Stimulated activated CD8-positive, alpha-beta memory T cell treated with anti-CD3 and anti-CD28 coated beads, Interleukin-7, amount 100 ng/mL, for 24 hours (primary cell): ENCODE measurements around the gene FAM193B.
"Not testable (repeated sequence)": the region's sequence is repeated elsewhere in the genome, so short reads cannot be mapped to it uniquely, and the experiment has no call there.

Source experiments
- DNase-seq: peaks from one replicate; pipeline ENCODE4 v3.0.0-alpha.2; 2020; ENCODE audit warnings: low read depth

The FAM193B gene

DNA sequence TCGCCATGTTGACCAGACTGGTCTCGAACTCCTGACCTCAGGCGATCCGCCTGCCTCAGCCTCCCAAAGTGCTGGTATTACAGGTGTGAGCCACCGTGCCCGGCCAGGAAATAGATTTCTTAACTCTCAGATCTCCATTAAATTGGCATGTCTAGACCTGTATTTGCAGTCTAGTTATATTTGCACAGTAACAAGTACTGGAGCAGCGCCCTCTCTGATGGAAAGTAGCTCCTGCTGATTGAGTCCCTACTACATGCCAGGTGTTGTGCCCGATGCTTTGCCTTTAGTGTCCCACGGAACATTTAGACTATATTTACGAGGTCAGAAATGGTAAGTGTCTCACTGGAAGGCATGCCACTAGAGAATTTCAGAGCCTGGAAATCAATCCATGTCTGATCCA is 21.8 kb upstream of the FAM193B start:
- no peak for DNase-seq

DNA sequence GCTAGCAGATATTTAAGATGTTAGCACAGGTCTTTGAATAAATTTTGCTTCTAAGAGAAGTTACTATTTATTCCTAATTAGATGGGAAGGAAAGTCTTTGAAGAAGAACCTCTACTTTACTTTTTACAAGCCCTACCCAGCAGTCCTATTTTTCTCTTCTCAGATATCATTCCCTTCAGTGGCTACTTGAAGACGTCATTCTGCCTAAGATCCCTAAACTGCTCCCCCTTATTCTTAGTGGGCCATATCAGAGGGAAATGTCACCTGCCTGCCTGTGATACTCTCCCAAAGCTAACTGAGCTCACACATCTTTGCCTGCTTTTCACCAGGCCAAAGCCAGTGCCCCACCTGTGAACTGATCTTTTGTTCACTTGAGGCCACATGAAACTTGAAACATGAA is 21.1 kb upstream of the FAM193B start:
- DNase-seq = no peak

DNA sequence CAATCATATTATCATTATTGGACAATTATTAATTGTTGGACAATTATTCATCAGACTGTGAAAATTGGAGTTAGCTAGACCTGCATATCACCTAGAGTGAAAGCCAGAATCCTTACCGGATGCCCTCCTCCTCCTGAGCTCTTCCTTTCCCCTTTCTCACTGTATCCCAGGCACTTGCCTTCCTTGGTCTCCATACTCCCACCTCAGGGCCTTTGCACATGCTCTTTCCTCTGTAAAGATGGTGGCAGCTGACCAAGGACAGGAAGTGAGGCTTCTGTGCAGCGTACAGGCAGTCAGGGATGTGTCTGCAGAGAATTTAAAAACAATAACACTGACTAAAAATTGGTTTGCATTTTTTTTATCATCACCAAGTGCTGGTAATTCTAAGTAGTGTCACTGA is 15.5 kb upstream of the FAM193B start:
- no peak for DNase-seq

DNA sequence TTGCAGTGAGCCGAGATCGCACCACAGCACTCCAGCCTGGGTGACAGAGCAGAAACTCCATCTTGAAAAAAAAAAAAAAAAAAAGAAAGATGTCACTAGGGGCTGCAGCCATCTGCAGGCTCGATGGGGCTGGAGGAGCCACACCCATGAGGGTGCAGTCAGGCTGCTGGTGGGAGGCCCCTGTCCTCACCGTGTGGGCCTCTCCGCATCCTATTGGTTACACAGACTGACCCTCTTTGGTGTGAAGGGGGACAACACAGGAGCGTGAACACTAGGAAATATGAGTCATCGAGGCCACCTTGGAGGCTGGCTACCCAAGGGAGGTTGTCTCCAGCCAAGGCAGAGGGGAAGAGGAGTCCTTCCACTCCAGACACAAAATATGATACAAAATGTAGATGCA is 14.0 kb upstream of the FAM193B start:
- no peak for DNase-seq

DNA sequence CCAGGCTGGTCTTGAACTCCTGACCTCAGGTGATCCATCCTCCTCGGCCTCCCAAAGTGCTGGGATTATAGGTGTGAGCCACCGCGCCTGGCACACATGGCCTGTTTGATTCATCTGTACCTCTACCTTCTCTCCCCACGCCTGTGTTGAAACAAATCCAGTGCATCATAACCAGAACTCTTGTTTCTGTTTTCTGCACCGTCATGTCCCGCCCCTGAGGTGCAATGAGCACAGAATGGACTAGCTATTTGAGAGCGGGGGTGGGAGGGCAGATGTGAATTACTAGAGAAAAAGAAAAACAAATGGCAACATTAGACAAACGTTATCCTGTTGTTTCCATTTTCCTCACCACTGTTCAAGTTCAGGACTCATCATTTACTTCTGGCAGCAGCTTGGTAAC is 10.7 kb upstream of the FAM193B start:
- DNase-seq = no peak

DNA sequence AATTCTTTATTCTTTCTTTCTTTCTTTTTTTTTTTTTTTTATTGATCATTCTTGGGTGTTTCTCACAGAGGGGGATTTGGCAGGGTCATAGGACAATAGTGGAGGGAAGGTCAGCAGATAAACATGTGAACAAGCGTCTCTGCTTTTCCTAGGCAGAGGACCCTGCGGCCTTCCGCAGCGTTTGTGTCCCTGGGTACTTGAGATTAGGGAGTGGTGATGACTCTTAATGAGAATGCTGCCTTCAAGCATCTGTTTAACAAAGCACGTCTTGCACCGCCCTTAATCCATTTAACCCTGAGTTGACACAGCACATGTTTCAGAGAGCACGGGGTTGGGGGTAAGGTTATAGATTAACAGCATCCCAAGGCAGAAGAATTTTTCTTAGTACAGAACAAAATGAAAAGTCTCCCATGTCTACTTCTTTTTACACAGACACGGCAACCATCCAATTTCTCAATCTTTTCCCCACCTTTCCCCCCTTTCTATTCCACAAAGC is 5.1 kb upstream of the FAM193B start:
- not testable (repeated sequence) for DNase-seq

DNA sequence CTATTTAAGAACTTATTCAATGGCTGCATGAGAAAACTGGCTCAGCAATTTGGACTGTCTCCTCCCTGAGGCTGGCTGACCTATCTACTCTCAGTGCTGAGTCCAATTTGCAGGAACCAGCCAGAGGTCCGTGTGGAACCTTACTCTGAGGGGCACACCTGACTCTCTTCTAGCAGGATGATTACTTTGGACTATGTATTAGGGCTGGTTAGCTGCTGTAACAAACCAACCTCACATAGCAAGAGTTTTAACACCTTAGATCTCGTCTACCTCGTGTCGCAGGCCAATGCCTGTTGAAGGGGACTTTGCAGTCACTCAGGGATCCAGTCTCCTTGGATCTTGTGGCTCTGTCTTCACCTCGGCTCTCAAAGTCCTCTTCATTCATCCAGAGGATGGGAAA is 3.4 kb upstream of the FAM193B start:
- no peak for DNase-seq

DNA sequence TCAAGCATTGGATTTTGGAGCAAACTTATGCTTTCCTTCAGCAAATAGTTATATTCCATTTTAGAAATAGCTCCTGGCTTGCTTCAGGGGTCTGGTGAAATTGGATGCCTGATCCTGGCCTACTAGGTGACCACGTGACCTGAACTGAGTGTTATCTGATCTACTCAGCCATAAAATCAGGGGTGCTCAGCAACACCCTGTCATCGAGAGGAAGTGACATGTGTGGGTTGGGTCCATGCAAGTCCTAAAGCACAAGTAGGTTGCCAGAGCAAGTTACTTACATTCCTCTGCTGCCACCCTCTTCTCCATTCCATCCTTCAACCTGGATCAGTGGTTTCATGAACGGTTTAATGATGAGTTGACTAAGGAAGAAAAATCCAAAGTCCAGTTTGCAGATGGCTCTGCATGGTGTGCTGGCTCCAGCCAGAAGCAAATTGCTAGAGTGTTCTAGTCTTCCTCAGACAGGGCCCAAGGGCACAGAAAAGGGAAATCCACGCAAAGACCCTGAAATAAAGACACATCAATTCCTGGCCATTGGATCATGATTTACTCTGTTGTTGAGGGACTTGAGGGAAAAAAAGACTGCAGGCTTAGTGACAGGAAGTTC is 2.8 kb upstream of the FAM193B start:
- no peak for DNase-seq

DNA sequence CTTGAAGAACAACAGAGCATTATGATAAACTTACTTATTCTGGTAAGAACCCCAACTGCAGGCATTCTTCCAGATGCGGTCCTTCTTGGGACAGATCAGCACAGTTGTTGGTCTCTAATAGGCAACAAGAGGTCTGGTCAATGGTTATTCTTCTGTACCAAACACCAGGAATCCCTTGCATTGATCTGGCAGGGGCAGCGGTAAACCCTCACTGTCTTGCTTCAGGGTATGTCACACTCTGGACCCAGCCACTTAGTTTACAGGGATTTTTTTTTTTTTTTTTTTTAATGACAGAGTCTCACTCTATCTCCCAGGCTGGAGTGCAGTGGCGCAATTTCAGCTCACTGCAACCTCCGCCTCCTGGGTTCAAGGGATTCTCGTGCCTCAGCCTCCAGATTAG is 1.3 kb upstream of the FAM193B start:
- DNase-seq = no peak

DNA sequence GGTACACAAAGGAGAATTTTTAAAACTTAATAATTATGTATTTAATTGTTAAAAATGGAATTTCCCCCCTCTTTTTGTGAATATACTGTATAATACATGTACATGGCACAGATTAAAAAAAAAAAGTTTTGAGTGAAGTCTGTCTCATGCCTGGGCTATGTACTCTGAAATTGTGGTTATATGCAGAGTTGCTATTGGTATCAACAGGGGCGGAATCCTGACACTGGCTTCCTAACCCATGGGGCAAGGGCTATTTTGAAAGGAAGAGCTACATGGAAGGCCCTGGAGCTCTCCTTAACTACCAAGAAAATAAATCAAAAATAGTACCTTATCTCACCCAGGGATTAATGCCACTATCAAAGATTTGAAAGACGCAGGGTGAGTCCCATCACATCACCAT is 865 bp upstream of the FAM193B start:
- DNase-seq = no peak

DNA sequence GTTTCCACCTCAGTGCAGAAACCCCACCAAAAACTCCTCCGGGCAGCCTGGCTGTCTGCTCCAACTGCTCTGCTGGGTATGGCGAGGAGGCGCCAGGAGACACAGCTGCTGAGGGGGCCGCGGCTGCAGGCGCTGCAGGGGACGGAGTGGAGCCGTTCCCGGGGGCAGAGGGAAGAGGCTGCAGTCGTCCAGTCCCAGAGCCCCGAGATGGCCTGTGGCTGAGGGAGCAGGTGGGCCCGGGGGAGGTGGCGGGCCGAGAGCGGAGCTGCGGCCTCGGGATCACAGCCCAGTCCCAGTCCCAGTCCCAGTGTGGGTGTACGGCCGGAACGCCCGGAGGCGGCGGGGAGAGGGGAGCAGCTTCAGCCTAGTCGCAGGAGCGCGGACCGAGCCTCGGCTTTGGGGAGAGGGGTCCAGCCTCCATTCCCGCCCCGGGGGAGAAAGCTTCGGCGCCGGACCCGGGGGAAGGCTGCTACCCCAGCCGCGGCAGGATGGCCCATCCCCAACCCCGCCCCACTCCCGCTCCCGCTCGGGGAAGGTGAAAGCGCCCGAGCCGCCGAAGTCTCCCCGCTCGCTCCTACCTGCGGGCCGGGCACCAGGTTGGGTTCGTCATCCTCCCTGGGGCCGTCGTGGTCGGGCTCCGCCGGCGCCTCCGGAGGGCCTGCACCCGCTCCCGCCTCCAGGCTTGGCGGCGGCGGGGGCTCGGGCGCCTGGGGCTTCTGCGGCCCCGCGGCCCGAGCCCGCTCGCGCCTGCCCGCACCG is 513 bp downstream of the FAM193B start:
- DNase-seq = peak; percentile 15

DNA sequence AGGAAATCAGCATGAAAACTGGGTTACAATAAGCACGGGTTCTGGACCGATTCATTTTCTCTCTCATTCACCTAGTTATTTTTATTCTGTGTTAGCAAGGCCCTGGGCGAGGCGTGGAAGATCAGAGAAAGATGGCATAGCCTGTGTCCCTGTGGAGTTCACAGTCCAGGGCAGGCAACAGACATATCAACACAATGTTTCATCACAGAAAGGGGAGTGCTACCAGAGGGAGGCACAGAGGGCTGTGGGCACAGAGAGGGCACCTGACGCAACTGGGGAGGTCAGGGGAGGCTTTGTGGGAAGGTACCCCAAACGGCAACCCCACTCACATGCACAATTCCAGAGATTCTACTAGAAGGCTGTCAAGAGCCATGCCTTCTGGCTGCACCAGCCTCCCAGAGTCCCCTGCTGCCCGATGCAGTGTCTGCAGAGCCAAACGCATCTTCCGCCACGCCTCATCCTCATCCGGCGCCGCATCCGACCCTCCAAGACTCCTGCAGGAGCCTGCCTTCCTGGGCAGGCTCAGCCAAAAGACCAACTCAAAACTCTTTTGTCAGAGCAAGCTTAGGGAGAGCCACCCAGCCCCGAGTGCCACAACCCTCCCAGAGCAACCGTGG is 1.4 kb downstream of the FAM193B start:
- DNase-seq = no peak

DNA sequence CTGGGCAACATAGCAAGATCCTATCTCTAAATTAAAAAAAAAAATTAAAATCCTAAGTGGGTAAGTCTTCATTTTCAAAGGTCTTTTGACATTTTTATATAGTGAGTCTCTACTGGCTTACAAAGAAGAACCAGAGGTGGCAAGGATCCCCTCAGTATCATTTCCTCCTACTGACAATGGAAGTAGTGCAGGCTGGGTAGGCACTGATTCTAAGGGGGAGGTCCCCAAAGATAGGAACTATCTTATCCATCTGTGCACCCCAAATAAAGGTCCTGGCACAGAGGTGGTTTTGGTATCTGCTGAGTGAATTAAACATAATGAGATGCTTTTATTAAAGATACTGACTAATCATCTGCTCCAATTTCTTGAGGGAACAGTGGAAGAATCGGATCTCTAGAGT is 4.2 kb downstream of the FAM193B start:
- no peak for DNase-seq

DNA sequence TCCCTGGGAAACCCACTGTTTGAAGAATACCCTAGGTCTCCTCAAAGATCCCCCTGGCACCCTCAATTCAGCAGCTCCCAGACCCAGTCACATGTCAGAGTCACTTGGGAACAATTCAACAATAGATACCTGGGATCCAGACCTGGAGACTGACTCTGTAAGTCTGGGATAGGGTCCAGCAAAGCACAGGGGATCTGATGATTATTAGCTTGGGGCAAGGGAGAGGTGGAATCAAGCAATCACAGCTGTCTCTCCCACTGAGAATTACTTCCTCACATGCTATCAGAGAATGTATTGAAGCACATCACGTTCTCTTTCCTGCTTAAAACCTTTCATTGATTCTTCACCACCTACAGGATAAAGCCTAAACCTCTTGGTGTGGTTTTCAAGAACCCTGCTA is 5.9 kb downstream of the FAM193B start:
- DNase-seq = no peak

DNA sequence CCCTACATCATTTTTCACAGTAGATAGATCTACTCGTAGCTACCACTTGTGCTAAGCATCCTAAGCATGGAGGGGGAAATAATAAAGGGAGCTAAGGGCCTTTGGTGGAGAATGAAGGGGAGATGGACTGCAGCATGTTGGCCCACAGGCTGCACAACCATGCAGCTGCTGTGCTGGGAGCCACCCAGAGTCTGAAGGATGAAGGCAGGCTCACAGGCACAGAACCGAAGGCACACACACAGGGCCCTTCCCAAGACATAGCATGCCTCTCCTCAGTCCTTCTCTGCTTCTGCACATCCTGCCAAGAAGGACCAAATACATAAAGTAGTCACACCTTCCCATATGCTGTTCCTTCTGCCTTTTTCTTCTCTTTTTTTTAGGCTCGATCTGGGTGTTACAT is 6.6 kb downstream of the FAM193B start:
- no peak for DNase-seq

DNA sequence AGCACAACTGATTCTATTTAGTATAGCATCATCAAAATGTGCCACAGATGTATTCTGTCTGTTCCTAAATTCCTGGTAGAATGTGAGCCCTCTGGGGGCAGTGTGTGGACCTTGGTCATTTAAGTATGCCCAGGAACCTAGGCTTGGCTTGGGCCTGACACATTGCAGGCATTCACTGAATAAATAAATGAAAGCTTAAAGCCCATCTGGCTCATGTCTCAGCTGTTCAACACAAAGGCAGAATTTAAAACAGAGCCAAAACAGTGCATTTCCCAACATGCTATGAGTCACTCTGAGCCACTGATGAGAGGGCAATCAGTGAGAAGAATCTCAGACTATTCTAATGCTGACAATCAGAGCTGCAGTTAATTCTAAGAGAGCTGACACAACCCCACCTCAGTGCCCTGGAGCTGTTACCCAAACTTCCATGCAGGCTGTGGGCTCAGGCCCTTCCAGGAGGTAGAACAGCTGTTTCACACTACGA is 8.1 kb downstream of the FAM193B start:
- no peak for DNase-seq

DNA sequence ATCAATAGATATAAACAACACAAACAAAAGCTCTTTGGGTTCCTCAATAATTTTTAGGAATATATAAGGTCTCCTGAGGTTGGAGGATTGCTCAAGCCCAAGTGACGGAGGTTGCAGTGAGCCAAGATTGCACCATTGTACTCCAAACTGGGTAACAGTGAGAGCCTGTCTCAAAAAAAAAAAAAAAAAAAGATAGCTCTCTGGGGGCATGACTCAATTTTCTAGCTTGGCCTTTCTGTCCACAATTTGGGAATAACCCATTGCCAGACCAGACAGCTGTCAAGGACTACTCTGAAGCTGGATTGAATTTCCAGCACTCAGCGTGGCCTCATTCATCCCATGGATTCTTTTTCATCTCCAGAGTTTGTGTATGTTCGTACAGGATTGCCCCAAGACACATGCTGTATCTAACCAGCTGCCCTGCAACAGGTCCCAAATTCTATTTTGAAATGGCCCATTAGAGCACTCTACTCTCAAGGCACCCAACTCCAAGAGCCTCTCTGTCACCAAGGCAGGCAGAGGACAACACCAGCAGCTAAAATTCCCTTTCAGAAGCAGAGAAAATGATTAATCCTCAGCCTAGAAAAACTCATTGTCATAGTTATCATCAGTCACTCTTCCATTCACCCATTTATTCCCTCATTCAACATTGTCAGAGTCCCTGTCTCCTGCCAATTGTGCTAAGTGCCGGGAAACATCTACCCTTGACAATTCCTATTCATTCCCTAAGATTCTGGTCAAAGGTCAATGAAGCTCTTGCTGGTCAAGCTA is 8.7 kb downstream of the FAM193B start:
- no peak for DNase-seq

DNA sequence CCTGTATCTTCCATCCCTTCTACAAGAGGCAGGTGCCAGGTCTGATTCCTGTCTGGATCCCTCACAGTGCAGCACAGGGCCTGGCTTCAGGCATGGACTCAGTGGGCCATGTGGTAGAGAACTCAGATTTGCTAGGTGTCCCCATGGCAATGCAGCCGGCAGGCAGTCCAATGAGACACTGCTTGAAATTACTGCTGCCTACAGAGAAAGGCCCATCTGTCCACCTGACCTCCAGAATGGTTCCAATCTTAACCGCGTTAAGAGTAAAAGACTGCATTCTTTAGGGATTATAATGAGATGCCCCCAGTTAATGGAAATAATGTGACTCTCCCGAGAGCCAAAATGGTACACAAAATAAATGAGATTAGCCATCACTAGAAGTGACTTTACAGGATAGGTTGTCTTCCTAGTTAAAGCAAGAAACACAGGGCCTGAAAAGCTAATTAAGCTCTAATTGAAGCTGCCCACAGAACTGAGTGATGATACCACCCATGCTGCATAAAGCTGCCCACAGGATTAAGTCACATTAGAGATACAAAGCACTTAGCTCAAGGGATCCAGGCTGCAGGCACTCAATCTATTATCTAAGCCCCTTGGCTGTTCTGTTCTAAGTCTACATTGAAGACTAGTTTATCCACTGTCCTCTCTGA is 11.4 kb downstream of the FAM193B start:
- DNase-seq = no peak

DNA sequence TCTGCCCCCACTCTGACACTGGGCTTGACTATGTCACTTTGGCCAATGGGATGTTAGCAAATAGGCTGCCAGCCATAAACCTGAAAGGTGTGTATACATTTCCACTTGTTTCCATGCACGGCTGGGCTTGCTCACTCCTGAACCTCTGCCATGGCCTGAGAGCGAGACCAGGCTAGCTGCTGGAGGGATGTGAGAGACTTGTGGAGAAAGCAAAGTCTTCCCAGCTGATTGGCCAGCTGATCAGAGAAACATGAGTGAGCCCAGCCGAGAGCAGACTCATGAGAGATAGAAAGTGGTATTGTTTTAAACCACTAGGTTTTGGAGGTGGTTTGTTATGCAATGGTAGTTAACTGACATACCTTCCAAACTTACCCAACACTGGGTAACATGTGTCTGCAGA is 13.9 kb downstream of the FAM193B start:
- no peak for DNase-seq

DNA sequence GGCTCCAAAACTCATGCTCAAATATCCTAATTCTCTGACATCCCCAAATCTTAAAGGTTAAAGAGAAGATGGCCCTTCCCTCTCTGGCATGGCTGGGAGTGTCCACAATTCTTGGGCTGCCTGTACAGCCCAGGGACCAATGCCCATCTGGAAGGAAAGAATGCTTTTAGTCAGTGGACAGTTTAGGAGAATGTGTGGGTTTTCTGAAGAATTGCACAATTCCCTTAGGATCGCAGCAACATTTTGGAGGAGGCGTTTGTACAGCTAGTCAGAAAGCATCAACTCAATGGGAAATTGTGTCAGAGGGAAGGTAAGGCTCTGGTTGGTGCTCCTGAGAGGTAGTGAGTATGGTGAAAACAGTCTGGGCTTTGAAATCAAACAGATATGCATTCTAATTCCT is 15.0 kb downstream of the FAM193B start:
- DNase-seq = no peak

DNA sequence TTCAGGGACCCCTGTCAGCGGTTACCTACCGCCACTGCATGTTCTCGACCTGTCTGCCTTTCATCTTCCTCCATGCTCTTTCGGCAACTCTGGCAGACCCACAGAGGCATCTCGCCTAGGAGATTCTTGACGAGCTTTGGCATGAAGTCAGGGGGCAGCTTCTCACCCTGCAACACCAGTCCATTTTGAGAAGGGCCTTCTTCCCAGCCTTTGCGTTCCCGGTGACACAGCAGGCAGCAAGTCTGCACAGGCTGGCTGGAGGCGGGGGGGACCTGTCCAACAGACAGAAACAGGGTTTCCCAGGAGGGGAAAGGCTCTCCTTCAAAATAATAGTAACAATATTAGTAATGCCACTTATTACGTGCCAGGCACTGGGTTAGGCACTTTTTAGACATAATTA is 15.5 kb downstream of the FAM193B start:
- DNase-seq = no peak
